Thyroid gland (tissue), 4 donors: ENCODE results near the gene NRSN1.

Experiments
- POLR2A ChIP-seq, 2 donors: fragments of 450-650 bp; IDR thresholded peaks; one replicate each; pipeline ENCODE4 v1.6.1; 2017; ENCODE audit warnings: antibody characterized with exemption in 2 of 2, mild to moderate bottlenecking in 2 of 2, moderate library complexity in 1 of 2
- TF ChIP-seq, protein P1 (sequence below), 6 experiments: fragments of 200-600 bp in 3 of 6; fragments of 450-650 bp in 3 of 6; sonication (generic) in 3 of 6; IDR thresholded peaks; one replicate each; pipeline ENCODE4 v1.5.1; 2016 to 2019; ENCODE audit warnings: antibody characterized with exemption in 6 of 6, mild to moderate bottlenecking in 2 of 6, inconsistent platforms in 1 of 6, moderate library complexity in 1 of 6

DNA sequence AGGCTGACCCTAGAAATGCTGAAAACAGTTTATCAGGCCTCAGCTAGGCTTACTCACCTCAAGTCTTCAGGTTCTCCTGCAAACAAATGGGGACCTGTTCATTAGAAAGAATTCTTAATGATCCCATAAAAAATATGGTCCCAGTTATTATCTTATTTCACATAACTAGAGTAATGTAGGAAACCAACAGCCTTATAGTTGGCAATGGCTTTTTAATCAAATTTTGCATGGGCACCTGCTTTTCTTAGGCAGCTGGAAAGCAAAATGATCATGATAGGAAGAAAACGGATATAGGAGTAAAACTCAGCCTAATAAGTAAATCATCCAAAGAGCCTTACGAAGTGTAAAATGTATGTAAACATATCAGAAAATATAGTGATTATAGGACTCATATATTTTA, 1.3 kb downstream of the NRSN1 start:
- TF ChIP-seq, protein P1, sequence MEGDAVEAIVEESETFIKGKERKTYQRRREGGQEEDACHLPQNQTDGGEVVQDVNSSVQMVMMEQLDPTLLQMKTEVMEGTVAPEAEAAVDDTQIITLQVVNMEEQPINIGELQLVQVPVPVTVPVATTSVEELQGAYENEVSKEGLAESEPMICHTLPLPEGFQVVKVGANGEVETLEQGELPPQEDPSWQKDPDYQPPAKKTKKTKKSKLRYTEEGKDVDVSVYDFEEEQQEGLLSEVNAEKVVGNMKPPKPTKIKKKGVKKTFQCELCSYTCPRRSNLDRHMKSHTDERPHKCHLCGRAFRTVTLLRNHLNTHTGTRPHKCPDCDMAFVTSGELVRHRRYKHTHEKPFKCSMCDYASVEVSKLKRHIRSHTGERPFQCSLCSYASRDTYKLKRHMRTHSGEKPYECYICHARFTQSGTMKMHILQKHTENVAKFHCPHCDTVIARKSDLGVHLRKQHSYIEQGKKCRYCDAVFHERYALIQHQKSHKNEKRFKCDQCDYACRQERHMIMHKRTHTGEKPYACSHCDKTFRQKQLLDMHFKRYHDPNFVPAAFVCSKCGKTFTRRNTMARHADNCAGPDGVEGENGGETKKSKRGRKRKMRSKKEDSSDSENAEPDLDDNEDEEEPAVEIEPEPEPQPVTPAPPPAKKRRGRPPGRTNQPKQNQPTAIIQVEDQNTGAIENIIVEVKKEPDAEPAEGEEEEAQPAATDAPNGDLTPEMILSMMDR (IDR thresholded peaks at IDR 0.05), result no peak
- TF ChIP-seq POLR2A (IDR thresholded peaks at IDR 0.05), result no peak
